Measurements from ENCODE around the gene C19orf67. TPM values are rescaled to one million over a fixed set of nuclear protein-coding genes. Genes with fewer than 3 reads are reported as not detected.

Gene C19orf67
- total RNA-seq, 4 donors from 2014 or later: not detected

DNA sequence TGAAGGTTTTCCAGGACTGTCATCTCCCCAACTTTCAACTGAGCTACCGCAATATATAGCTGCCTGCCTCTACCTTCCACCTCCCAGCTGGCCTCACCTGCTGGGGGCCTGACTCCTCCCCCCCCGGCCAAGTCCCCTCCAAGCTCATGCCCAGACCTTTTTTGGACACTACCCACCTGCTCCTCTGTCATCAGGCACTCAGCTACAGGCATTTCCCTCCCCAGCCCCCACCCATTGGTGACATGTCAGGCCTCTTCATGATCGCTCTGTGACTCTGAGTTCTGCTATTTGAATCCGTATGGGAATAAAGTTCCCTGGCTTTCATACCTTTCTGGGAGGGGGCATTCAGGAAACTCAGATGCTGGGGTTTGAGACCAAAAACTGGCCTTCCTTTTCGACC lies 30.2 kb upstream of the C19orf67 start:
- DNase-seq (ENCODE audit: low spot score) (no peak), ATAC-seq (ENCODE audit: low FRiP score) (no peak)
- TF ChIP-seq, protein P1, sequence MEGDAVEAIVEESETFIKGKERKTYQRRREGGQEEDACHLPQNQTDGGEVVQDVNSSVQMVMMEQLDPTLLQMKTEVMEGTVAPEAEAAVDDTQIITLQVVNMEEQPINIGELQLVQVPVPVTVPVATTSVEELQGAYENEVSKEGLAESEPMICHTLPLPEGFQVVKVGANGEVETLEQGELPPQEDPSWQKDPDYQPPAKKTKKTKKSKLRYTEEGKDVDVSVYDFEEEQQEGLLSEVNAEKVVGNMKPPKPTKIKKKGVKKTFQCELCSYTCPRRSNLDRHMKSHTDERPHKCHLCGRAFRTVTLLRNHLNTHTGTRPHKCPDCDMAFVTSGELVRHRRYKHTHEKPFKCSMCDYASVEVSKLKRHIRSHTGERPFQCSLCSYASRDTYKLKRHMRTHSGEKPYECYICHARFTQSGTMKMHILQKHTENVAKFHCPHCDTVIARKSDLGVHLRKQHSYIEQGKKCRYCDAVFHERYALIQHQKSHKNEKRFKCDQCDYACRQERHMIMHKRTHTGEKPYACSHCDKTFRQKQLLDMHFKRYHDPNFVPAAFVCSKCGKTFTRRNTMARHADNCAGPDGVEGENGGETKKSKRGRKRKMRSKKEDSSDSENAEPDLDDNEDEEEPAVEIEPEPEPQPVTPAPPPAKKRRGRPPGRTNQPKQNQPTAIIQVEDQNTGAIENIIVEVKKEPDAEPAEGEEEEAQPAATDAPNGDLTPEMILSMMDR (IDR thresholded peaks at IDR 0.05): no peak

- DNase-seq (ENCODE audit: low spot score) (no peak), ATAC-seq (ENCODE audit: low FRiP score) (no peak)
- TF ChIP-seq, protein P1 (IDR thresholded peaks at IDR 0.05): no peak
Measured at GRCh38 chr19:14114854-14115253, 29.3 kb upstream of the C19orf67 start.

DNA sequence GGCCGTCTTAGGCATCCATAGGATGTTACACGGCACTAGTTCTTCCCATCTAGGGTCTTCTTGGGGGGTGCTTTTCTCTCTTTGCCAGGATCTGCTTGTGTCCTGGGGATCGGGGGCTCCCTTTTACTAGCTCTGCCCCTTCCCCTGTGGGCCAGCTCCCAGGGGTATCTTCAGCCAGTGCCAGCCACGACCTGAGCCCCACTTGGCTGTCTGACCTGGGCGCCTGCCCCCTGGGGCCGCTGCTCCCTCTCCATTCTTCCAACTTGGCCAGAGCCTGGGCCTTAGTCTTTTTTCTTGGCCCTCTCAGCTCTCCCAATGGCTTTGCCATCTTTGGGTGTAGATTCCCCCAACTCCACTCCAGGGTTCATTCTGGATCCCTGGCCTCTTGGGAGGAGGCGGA lies 28.9 kb upstream of the C19orf67 start:
- TF ChIP-seq, protein P1 (IDR thresholded peaks at IDR 0.05): no peak
- no peak for DNase-seq (ENCODE audit: low spot score)
- no peak for ATAC-seq (ENCODE audit: low FRiP score)

DNA sequence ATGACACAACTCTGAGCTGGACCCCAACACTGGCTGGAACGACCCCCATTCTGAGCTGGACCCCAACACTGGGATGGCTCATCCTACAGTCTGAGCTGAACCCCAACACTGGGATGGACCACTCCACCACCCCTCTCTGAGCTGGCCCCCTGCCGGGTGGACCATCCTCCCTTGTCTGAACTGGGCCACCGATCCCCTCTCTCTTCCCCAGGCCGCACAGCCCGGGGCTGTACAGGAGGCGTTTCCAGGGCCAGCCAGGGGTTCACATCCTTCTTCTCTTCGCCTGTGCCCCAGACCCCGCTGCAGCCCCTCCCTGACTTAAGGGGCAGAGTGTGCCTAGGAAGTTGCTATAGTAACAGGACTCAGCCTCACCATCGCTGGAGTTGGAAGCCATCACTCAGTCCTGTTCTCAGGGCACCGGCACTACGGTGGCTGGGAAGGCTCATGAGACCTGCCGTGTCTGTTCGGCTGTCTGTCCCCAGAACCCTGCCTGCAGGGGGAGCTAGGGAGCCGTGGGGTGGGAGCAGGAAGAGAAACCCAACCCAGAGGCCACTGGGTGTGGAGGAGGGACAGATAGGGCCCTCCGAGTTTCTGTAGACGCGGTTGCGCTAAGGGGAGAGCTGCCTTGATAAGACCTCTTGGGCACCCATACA lies 28.3 kb upstream of the C19orf67 start:
- TF ChIP-seq, protein P1 (IDR thresholded peaks at IDR 0.05): no peak
- ATAC-seq (ENCODE audit: low FRiP score): no peak
- no peak for DNase-seq (ENCODE audit: low spot score)

DNA sequence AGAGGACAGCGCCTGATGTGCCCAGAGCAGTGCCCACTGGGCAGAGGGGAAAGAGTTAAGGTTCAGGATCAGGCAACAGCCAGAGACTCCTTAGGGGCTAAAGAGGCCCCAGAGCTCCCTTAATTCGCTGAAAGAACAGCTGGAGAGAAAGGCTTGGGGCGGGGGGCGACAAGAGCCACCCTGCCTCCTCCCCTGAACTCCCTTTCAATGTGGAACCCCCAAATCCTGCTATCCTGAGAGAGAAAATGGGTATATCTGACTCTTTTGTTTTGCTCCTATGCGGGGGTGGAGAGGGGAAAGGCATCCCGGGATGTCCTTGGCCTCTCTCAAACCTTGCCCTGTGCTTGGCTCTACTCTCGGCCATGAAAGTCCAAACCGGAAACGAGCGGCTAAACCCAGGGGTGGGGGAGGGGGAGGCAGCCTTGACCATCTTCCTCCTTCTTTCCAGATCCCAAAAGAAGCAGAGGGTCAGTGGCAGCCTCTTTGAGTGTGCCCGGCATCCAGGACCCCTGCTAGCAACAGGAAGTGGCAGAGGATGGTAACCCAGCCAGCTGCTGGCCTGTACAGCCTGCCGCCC lies 27.3 kb upstream of the C19orf67 start:
- TF ChIP-seq, protein P1 (IDR thresholded peaks at IDR 0.05): no peak
- DNase-seq (ENCODE audit: low spot score): no peak
- no peak for ATAC-seq (ENCODE audit: low FRiP score)

DNA sequence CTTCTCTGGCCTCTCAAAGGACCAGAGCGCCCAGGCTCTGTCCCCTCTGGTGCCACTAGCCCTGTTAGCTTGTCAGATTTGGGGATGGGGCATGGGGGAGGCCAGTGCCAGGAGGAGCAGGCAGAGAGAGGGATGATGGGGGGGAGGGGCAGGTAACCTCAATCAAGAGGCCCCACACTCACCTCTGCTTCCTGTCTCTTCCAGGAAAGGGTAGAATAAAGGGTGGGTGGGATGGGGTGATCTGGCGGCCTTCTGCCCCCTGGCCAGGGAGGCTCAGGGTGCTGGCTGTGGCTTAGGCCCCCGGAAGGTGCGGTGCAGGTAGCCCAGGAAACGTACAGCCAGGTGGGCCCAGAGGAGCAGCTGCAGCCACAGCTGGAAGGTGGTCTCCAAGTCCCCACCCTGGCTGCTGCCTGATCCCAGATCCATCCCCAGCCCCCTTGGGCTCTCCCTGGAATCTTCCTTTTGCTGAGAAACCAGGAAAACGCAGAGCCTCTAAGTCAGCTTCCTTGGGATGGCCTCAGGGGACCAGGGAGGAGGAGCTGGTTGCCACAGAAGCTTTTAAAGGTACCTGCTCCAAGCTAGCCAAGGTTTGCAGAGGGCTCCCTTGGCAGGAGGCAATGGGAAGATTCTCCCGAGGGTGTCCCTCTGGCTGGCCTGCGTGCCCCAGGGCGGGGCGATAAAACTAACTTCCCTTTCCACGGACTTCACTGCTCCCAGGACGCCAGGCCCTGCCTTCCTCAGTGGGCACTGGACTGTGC lies 26.6 kb upstream of the C19orf67 start:
- TF ChIP-seq, protein P1 (IDR thresholded peaks at IDR 0.05): no peak
- ATAC-seq (ENCODE audit: low FRiP score) (no peak), DNase-seq (ENCODE audit: low spot score) (no peak)

All from omental fat pad (tissue), 4 donors.